Erythroblast (primary cell): ENCODE data around the gene KIF13A.

Experiments used
- DNase-seq, 2 experiments: peaks; one replicate each; lab custom pipeline; 2025; lab: John Stamatoyannopoulos, UW
- GATA1 ChIP-seq: IDR thresholded peaks from 2 replicates; pipeline ENCODE4 v1.6.1; 2011; ENCODE audit warnings: low read depth, mild to moderate bottlenecking, control low read depth, low read length, moderate library complexity
- POLR2A ChIP-seq: IDR thresholded peaks from 2 replicates; pipeline ENCODE4 v1.6.1; 2011; ENCODE audit warnings: mild to moderate bottlenecking, low read length

Gene KIF13A

GRCh38 chr6:17881085-17881858 lies 106.2 kb downstream of the KIF13A start:
- no peak for TF ChIP-seq GATA1
- no peak for DNase-seq

- TF ChIP-seq GATA1 = no peak
- TF ChIP-seq POLR2A = no peak
- no peak for DNase-seq
Measured at GRCh38 chr6:17879184-17879583, 108.3 kb downstream of the KIF13A start.

GRCh38 chr6:17878734-17879133 lies 108.7 kb downstream of the KIF13A start:
- DNase-seq = no peak
- no peak for TF ChIP-seq POLR2A
- no peak for TF ChIP-seq GATA1

GRCh38 chr6:17877895-17878440 lies 109.5 kb downstream of the KIF13A start:
- no peak for DNase-seq
- no peak for TF ChIP-seq POLR2A
- no peak for TF ChIP-seq GATA1

- TF ChIP-seq POLR2A = no peak
- no peak for TF ChIP-seq GATA1
- no peak for DNase-seq
Measured at GRCh38 chr6:17877196-17877894, 110.1 kb downstream of the KIF13A start.

GRCh38 chr6:17874753-17875152 lies 112.7 kb downstream of the KIF13A start:
- no peak for DNase-seq
- TF ChIP-seq POLR2A = no peak
- no peak for TF ChIP-seq GATA1

GRCh38 chr6:17872908-17873307 lies 114.5 kb downstream of the KIF13A start:
- no peak for DNase-seq
- no peak for TF ChIP-seq POLR2A
- no peak for TF ChIP-seq GATA1

- TF ChIP-seq GATA1 (no peak), POLR2A (no peak)
- no peak for DNase-seq
Measured at GRCh38 chr6:17871836-17872235, 115.6 kb downstream of the KIF13A start.

- TF ChIP-seq GATA1 = no peak
- TF ChIP-seq POLR2A = no peak
- no peak for DNase-seq
Measured at GRCh38 chr6:17871189-17871519, 116.3 kb downstream of the KIF13A start.

GRCh38 chr6:17870300-17871188 lies 116.9 kb downstream of the KIF13A start:
- TF ChIP-seq GATA1 (no peak), POLR2A (no peak)
- DNase-seq = peak; percentile 9 to 27

- DNase-seq = no peak
- no peak for TF ChIP-seq GATA1
- TF ChIP-seq POLR2A = no peak
Measured at GRCh38 chr6:17869753-17870050, 117.7 kb downstream of the KIF13A start.

GRCh38 chr6:17869010-17869752 lies 118.3 kb downstream of the KIF13A start:
- TF ChIP-seq POLR2A (no peak), GATA1 (no peak)
- DNase-seq = peak; percentile 4 to 13

GRCh38 chr6:17867880-17868279 lies 119.6 kb downstream of the KIF13A start:
- no peak for DNase-seq
- TF ChIP-seq POLR2A (no peak), GATA1 (no peak)

GRCh38 chr6:17866876-17867444 lies 120.5 kb downstream of the KIF13A start:
- DNase-seq = no peak
- TF ChIP-seq POLR2A (no peak), GATA1 (no peak)
